Measurements from ENCODE around the gene CCSER1. TPM values are rescaled to one million over a fixed set of nuclear protein-coding genes. Genes with fewer than 3 reads are reported as not detected.

The CCSER1 gene
- total and polyA plus RNA-seq, 2 of the 8 experiments (the other 6 are each of a cell fraction or from before 2014, with no cell fraction given), result 0.26 to 0.84 TPM

DNA sequence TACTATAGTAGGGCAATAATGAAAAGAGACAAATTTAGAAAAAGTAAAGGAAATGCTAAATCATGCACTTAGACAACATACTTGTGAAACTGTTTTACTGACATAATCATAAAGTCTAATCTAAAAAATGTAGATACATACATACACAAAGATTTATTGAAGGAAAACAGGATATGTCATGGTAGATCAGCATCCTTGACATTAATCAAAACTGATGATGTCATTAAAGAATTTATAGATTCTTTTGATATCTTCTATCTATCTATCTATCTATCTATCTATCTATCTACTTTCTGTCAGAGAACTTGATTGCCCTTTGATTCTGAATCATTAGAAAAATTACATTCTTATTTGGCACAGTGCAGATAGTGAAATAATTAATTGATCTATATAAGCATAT is 311.3 kb downstream of the CCSER1 start (continued):
- TF ChIP-seq, protein P1, sequence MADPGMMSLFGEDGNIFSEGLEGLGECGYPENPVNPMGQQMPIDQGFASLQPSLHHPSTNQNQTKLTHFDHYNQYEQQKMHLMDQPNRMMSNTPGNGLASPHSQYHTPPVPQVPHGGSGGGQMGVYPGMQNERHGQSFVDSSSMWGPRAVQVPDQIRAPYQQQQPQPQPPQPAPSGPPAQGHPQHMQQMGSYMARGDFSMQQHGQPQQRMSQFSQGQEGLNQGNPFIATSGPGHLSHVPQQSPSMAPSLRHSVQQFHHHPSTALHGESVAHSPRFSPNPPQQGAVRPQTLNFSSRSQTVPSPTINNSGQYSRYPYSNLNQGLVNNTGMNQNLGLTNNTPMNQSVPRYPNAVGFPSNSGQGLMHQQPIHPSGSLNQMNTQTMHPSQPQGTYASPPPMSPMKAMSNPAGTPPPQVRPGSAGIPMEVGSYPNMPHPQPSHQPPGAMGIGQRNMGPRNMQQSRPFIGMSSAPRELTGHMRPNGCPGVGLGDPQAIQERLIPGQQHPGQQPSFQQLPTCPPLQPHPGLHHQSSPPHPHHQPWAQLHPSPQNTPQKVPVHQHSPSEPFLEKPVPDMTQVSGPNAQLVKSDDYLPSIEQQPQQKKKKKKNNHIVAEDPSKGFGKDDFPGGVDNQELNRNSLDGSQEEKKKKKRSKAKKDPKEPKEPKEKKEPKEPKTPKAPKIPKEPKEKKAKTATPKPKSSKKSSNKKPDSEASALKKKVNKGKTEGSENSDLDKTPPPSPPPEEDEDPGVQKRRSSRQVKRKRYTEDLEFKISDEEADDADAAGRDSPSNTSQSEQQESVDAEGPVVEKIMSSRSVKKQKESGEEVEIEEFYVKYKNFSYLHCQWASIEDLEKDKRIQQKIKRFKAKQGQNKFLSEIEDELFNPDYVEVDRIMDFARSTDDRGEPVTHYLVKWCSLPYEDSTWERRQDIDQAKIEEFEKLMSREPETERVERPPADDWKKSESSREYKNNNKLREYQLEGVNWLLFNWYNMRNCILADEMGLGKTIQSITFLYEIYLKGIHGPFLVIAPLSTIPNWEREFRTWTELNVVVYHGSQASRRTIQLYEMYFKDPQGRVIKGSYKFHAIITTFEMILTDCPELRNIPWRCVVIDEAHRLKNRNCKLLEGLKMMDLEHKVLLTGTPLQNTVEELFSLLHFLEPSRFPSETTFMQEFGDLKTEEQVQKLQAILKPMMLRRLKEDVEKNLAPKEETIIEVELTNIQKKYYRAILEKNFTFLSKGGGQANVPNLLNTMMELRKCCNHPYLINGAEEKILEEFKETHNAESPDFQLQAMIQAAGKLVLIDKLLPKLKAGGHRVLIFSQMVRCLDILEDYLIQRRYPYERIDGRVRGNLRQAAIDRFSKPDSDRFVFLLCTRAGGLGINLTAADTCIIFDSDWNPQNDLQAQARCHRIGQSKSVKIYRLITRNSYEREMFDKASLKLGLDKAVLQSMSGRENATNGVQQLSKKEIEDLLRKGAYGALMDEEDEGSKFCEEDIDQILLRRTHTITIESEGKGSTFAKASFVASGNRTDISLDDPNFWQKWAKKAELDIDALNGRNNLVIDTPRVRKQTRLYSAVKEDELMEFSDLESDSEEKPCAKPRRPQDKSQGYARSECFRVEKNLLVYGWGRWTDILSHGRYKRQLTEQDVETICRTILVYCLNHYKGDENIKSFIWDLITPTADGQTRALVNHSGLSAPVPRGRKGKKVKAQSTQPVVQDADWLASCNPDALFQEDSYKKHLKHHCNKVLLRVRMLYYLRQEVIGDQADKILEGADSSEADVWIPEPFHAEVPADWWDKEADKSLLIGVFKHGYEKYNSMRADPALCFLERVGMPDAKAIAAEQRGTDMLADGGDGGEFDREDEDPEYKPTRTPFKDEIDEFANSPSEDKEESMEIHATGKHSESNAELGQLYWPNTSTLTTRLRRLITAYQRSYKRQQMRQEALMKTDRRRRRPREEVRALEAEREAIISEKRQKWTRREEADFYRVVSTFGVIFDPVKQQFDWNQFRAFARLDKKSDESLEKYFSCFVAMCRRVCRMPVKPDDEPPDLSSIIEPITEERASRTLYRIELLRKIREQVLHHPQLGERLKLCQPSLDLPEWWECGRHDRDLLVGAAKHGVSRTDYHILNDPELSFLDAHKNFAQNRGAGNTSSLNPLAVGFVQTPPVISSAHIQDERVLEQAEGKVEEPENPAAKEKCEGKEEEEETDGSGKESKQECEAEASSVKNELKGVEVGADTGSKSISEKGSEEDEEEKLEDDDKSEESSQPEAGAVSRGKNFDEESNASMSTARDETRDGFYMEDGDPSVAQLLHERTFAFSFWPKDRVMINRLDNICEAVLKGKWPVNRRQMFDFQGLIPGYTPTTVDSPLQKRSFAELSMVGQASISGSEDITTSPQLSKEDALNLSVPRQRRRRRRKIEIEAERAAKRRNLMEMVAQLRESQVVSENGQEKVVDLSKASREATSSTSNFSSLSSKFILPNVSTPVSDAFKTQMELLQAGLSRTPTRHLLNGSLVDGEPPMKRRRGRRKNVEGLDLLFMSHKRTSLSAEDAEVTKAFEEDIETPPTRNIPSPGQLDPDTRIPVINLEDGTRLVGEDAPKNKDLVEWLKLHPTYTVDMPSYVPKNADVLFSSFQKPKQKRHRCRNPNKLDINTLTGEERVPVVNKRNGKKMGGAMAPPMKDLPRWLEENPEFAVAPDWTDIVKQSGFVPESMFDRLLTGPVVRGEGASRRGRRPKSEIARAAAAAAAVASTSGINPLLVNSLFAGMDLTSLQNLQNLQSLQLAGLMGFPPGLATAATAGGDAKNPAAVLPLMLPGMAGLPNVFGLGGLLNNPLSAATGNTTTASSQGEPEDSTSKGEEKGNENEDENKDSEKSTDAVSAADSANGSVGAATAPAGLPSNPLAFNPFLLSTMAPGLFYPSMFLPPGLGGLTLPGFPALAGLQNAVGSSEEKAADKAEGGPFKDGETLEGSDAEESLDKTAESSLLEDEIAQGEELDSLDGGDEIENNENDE (IDR thresholded peaks at IDR 0.05; ENCODE audit: insufficient replicate concordance, low read length), result no peak
- TF ChIP-seq EP300 (IDR thresholded peaks at IDR 0.05; ENCODE audit: borderline replicate concordance in 1 of 2, low read depth in 2 of 2, low read length in 2 of 2) (no peak), FOSL1 (IDR thresholded peaks at IDR 0.05; ENCODE audit: insufficient read depth, low read depth, low read length) (no peak), CBX5 (IDR thresholded peaks at IDR 0.05; ENCODE audit: low read depth, low read length) (no peak)
